Mesenchymal stem cell (in vitro differentiated cells and primary cell): ENCODE results near the gene CCDC102B.

ENCODE experiments used
- DNase-seq: peaks from one replicate; pipeline ENCODE4 v3.0.0-alpha.2; 2013
- H2AFZ ChIP-seq: one replicate; pipeline ENCODE4 v1.6.1; 2013; ENCODE audit warnings: low read depth, mild to moderate bottlenecking, control low read depth, inconsistent platforms, low read length, moderate library complexity
- H2AK5ac ChIP-seq: 2 replicates; pipeline ENCODE4 v1.6.1; 2013; ENCODE audit warnings: low read length, moderate library complexity, mild to moderate bottlenecking, inconsistent platforms; ENCODE audit not compliant: severe bottlenecking
- H2BK120ac ChIP-seq: one replicate; pipeline ENCODE4 v1.6.1; 2013; ENCODE audit warnings: low read depth, mild to moderate bottlenecking, inconsistent platforms, low read length, moderate library complexity
- H2BK12ac ChIP-seq, 2 experiments: one replicate each; pipeline ENCODE4 v1.6.1; 2013; ENCODE audit warnings: inconsistent platforms in 2 of 2, low read length in 2 of 2, mild to moderate bottlenecking in 2 of 2, moderate library complexity in 2 of 2, control low read depth in 1 of 2
- H2BK15ac ChIP-seq: one replicate; pipeline ENCODE4 v1.6.1; 2013; ENCODE audit warnings: mild to moderate bottlenecking, low read depth, inconsistent platforms; ENCODE audit not compliant: poor library complexity, severe bottlenecking
- H2BK5ac ChIP-seq: 2 replicates; pipeline ENCODE4 v1.6.1; 2013; ENCODE audit warnings: low read depth, mild to moderate bottlenecking, low read length, control low read depth, inconsistent platforms; ENCODE audit not compliant: poor library complexity, severe bottlenecking
- H3K14ac ChIP-seq, 2 experiments: one replicate each; pipeline ENCODE4 v1.6.1; 2013; ENCODE audit warnings: inconsistent platforms in 2 of 2, low read length in 2 of 2, control low read depth in 1 of 2, mild to moderate bottlenecking in 1 of 2, moderate library complexity in 1 of 2
- H3K18ac ChIP-seq, 2 experiments: one replicate each; pipeline ENCODE4 v1.6.1; 2013; ENCODE audit warnings: inconsistent platforms in 2 of 2, low read length in 2 of 2, control low read depth in 1 of 2, low read depth in 1 of 2, mild to moderate bottlenecking in 1 of 2
- H3K23ac ChIP-seq, 2 experiments: one replicate each; pipeline ENCODE4 v1.6.1; 2013; ENCODE audit warnings: inconsistent platforms in 2 of 2, low read length in 2 of 2, mild to moderate bottlenecking in 2 of 2, moderate library complexity in 2 of 2, control low read depth in 1 of 2
- H3K27ac ChIP-seq: 2 replicates; pipeline ENCODE4 v1.5.1; 2013; ENCODE audit warnings: mild to moderate bottlenecking, moderate library complexity, low read length, control low read depth, inconsistent platforms; ENCODE audit not compliant: poor library complexity, severe bottlenecking
- H3K27me3 ChIP-seq, 2 experiments: 2 replicates each; pipeline versions ENCODE4 v1.6.1 to v1.7.0; 2013; ENCODE audit warnings: low read length in 2 of 2, mild to moderate bottlenecking in 2 of 2, moderate library complexity in 2 of 2, control low read depth in 1 of 2, inconsistent platforms in 1 of 2; ENCODE audit not compliant: control insufficient read depth in 1 of 2, insufficient read depth in 1 of 2
- H3K36me3 ChIP-seq, 2 experiments: 2 replicates each; pipeline versions ENCODE4 v1.6.1 to v1.7.0; 2013; ENCODE audit warnings: low read length in 2 of 2, control low read depth in 1 of 2, inconsistent platforms in 1 of 2, low read depth in 1 of 2, mild to moderate bottlenecking in 1 of 2; ENCODE audit not compliant: insufficient read depth in 2 of 2, control insufficient read depth in 1 of 2
- H3K4ac ChIP-seq, 2 experiments: one replicate each; pipeline ENCODE4 v1.6.1; 2013; ENCODE audit warnings: inconsistent platforms in 2 of 2, low read length in 2 of 2, mild to moderate bottlenecking in 2 of 2, moderate library complexity in 2 of 2, control low read depth in 1 of 2, low read depth in 1 of 2
- H3K4me1 ChIP-seq: 2 replicates; pipeline ENCODE4 v1.6.1; 2013; ENCODE audit warnings: low read depth, low read length, control low read depth; ENCODE audit not compliant: control insufficient read depth, insufficient read depth
- H3K4me2 ChIP-seq: 2 replicates; pipeline ENCODE4 v1.6.1; 2013; ENCODE audit warnings: low read length, mild to moderate bottlenecking, inconsistent platforms; ENCODE audit not compliant: poor library complexity, severe bottlenecking
- H3K4me3 ChIP-seq, 2 experiments: 2 replicates each; pipeline versions ENCODE4 v1.5.1 to v1.7.0; 2013; ENCODE audit warnings: low read length in 2 of 2, mild to moderate bottlenecking in 2 of 2, control low read depth in 1 of 2, low read depth in 1 of 2; ENCODE audit not compliant: insufficient read depth in 1 of 2
- H3K79me1 ChIP-seq: replicated peaks from 2 replicates; pipeline ENCODE4 v1.6.1; 2013; ENCODE audit warnings: mild to moderate bottlenecking, control low read depth, low read length, inconsistent platforms; ENCODE audit not compliant: poor library complexity, severe bottlenecking
- H3K9ac ChIP-seq: 2 replicates; pipeline ENCODE4 v1.7.0; 2013; ENCODE audit warnings: mild to moderate bottlenecking, low read length, moderate library complexity
- H3K9me3 ChIP-seq: 2 replicates; pipeline ENCODE4 v1.7.0; 2013; ENCODE audit warnings: mild to moderate bottlenecking, low read length; ENCODE audit not compliant: control insufficient read depth
- H4K8ac ChIP-seq: one replicate; pipeline ENCODE4 v1.6.1; 2013; ENCODE audit warnings: inconsistent platforms, mild to moderate bottlenecking, low read length, moderate library complexity
- H4K91ac ChIP-seq: one replicate; pipeline ENCODE4 v1.6.1; 2013; ENCODE audit warnings: mild to moderate bottlenecking, low read length, inconsistent platforms
- WGBS: methylation state at CpG from one replicate; pipeline ENCODE4 v1.1.7; 2013; ENCODE audit warnings: mixed read lengths; 5-methylcytosine and 5-hydroxymethylcytosine counted together

CCDC102B gene

GRCh38 chr18:68979737-68980136 is 181.9 kb downstream of the CCDC102B start:
- Histone ChIP-seq H3K27me3 (no peaks in the 10 kb centered on the region), H2BK15ac (no peak overlapping the region), H3K14ac (no peak overlapping the region), H2BK12ac (no peak overlapping the region), H3K9ac (no peak overlapping the region), H3K23ac (no peak overlapping the region), H3K4me3 (no peak overlapping the region), H3K18ac (no peak overlapping the region), H2AFZ (no peak overlapping the region), H3K27ac (no peak overlapping the region), H3K4me2 (no peak overlapping the region), H2BK120ac (no peak overlapping the region), H2BK5ac (no peak overlapping the region), H2AK5ac (no peak overlapping the region), H3K36me3 (no peaks in the 10 kb centered on the region), H3K79me1 (no peaks in the 10 kb centered on the region), H3K9me3 (peaks cover 4% of the 10 kb centered on the region), H3K4me1 (no peaks in the 10 kb centered on the region), H3K4ac (no peak overlapping the region), H4K91ac (no peak overlapping the region), H4K8ac (no peak overlapping the region)
- 98% methylated on average over 2 of the region's 2 CpGs for WGBS
- no peak for DNase-seq

GRCh38 chr18:68983126-68983525 is 185.2 kb downstream of the CCDC102B start:
- Histone ChIP-seq H2BK5ac (no peak overlapping the region), H3K4me1 (no peaks in the 10 kb centered on the region), H2BK15ac (no peak overlapping the region), H3K27me3 (no peaks in the 10 kb centered on the region), H2AK5ac (no peak overlapping the region), H2AFZ (no peak overlapping the region), H2BK12ac (no peak overlapping the region), H3K23ac (no peak overlapping the region), H3K27ac (no peak overlapping the region), H4K8ac (no peak overlapping the region), H3K4ac (no peak overlapping the region), H4K91ac (no peak overlapping the region), H3K36me3 (no peaks in the 10 kb centered on the region), H3K9ac (no peak overlapping the region), H3K79me1 (no peaks in the 10 kb centered on the region), H2BK120ac (no peak overlapping the region), H3K18ac (no peak overlapping the region), H3K4me2 (no peak overlapping the region), H3K4me3 (no peak overlapping the region), H3K14ac (no peak overlapping the region), H3K9me3 (peaks cover 22% of the 10 kb centered on the region)
- no peak for DNase-seq

- Histone ChIP-seq H2AK5ac (no peak overlapping the region), H3K27me3 (no peaks in the 10 kb centered on the region), H3K9me3 (peaks cover 22% of the 10 kb centered on the region), H3K27ac (no peak overlapping the region), H3K9ac (no peak overlapping the region), H3K36me3 (no peaks in the 10 kb centered on the region), H3K79me1 (no peaks in the 10 kb centered on the region), H3K23ac (no peak overlapping the region), H3K4me2 (no peak overlapping the region), H2BK5ac (no peak overlapping the region), H3K4ac (no peak overlapping the region), H3K18ac (no peak overlapping the region), H3K4me1 (no peaks in the 10 kb centered on the region), H2BK12ac (no peak overlapping the region), H4K8ac (no peak overlapping the region), H3K4me3 (no peak overlapping the region), H2AFZ (no peak overlapping the region), H3K14ac (no peak overlapping the region), H2BK120ac (no peak overlapping the region), H2BK15ac (no peak overlapping the region), H4K91ac (no peak overlapping the region)
- DNase-seq: peak; percentile 3
- 100% methylated on average over 1 of the region's 2 CpGs for WGBS
Measured at GRCh38 chr18:68984342-68984741, 186.5 kb downstream of the CCDC102B start.

DNA sequence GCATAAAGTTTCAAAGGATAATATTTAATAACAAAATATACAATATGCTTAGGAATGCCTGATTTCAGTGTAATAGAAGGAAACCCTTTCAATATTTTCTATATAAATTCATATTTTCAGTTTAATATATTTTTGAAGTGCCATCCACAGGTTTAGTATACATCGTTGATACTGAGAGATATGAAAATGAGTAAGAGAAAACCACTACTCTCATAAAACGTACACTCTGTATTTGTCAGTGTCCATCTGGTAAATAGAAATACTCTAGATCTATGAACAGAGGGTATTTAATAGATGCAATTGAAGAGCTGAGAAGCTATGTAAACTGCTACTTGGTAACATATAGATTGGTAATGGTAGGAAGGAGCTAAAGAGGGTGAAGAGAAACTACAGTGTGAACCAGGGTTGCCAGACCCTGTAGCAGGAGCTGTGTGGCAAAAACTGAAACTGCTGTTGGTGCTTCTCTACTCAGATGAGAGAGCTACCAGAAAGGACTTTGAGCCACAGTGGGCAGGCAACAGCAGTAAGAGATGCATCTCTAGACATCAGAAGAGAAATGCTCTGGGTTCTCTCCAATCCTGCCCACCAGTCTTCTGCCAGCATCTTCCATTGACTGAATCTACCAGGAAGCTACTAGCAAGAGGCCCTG is 187.4 kb downstream of the CCDC102B start:
- peaks cover 22% of the 10 kb centered on the region for H3K9me3 ChIP-seq
- H3K4ac ChIP-seq: no peak overlapping the region
- no peak overlapping the region for H3K9ac ChIP-seq
- no peak overlapping the region for H2BK12ac ChIP-seq
- no peaks in the 10 kb centered on the region for H3K79me1 ChIP-seq
- no peaks in the 10 kb centered on the region for H3K27me3 ChIP-seq
- H3K4me1 ChIP-seq: no peaks in the 10 kb centered on the region
- no peak for DNase-seq
- no peak overlapping the region for H3K14ac ChIP-seq
- no peak overlapping the region for H2AFZ ChIP-seq
- no peak overlapping the region for H4K91ac ChIP-seq
- no peak overlapping the region for H2BK5ac ChIP-seq
- H2BK15ac ChIP-seq: no peak overlapping the region
- H3K4me3 ChIP-seq: no peak overlapping the region
- no peak overlapping the region for H3K18ac ChIP-seq
- no peak overlapping the region for H4K8ac ChIP-seq
- H3K27ac ChIP-seq: no peak overlapping the region
- no peak overlapping the region for H2AK5ac ChIP-seq
- H3K4me2 ChIP-seq: no peak overlapping the region
- no peak overlapping the region for H3K23ac ChIP-seq
- H3K36me3 ChIP-seq: no peaks in the 10 kb centered on the region
- H2BK120ac ChIP-seq: no peak overlapping the region
- WGBS: no CpG with 5 or more reads among the region's 2 CpGs
